HCT116 (cell line): Measurements from ENCODE around the gene SLC4A7. TPM values are rescaled to one million over a fixed set of nuclear protein-coding genes. Genes with fewer than 3 reads are reported as not detected.

Experiments used
- ATAC-seq: fragments of 200-7000 bp; cut with Tn5 transposase; 2 replicates; pipeline ENCODE4 v1.9.1; 2020; ENCODE audit warnings: mild to moderate bottlenecking, moderate library complexity
- BruUV-seq: library from RNA; stranded (reverse); fragments of 400-500 nt; replicated peaks from 2 replicates; lab custom pipeline; 2021; lab: Mats Ljungman, UMichigan
- CTCF ChIA-PET: fragments of 300-600 bp; sonication (Branson Sonifier 250); formaldehyde crosslinking; loops from one replicate; lab custom pipeline; 2021; ENCODE audit warnings: antibody characterized with exemption; lab: Charles Lee
- POLR2A ChIA-PET: fragments of 300-600, 350-600 bp; sonication (Branson Sonifier 250); formaldehyde crosslinking; loops from one replicate; lab custom pipeline; 2021; ENCODE audit warnings: antibody characterized with exemption; lab: Charles Lee
- RAD21 ChIA-PET, 2 experiments: fragments of 300-600 bp; sonication (Branson Sonifier 250); formaldehyde crosslinking; loops; one replicate each; lab custom pipeline; 2023; ENCODE audit warnings: low total read pairs in 2 of 2; ENCODE audit not compliant: uncharacterized antibody in 2 of 2, unreplicated experiment in 2 of 2, low non-redundant PET in 1 of 2; lab: Charles Lee
- DNase-seq: peaks from one replicate; pipeline ENCODE4 v3.0.0-alpha.2; 2010; ENCODE audit warnings: low read depth, low spot score
- H2AFZ ChIP-seq: fragments of 200-600 bp; shearing (Covaris generic), sonication (generic); 2 replicates; pipeline ENCODE4 v1.6.1; 2017; ENCODE audit warnings: low read depth, mixed run types, mixed read lengths, antibody characterized with exemption, low read length; ENCODE audit not compliant: poor library complexity, severe bottlenecking
- H3K27ac ChIP-seq: 2 replicates; pipeline ENCODE4 v1.5.1; 2012; ENCODE audit warnings: low read depth, low read length
- H3K27me3 ChIP-seq: fragments of 200-600 bp; sonication (generic); 2 replicates; pipeline ENCODE4 v1.6.1; 2016; ENCODE audit warnings: mixed run types, low read length, mixed read lengths; ENCODE audit not compliant: insufficient read depth
- H3K36me3 ChIP-seq, 2 experiments: fragments of 200-500 bp in 1 of 2; fragments of 200-600 bp in 1 of 2; sonication (Bioruptor generic) in 1 of 2; sonication (generic) in 1 of 2; 2 replicates each; pipeline versions ENCODE4 v1.5.1 to v1.6.1; 2014 to 2016; ENCODE audit warnings: low read length in 2 of 2, inconsistent platforms in 1 of 2, mixed read lengths in 1 of 2, mixed run types in 1 of 2; ENCODE audit not compliant: insufficient read depth in 2 of 2, control insufficient read depth in 1 of 2
- H3K4me1 ChIP-seq, 2 experiments: fragments of 200-600 bp in 1 of 2; sonication (generic) in 1 of 2; 2 replicates each; pipeline versions ENCODE4 v1.5.1 to v1.6.1; 2012 to 2017; ENCODE audit warnings: low read length in 2 of 2, inconsistent platforms in 1 of 2, mild to moderate bottlenecking in 1 of 2, mixed read lengths in 1 of 2, mixed run types in 1 of 2, moderate library complexity in 1 of 2; ENCODE audit not compliant: insufficient read depth in 2 of 2, control insufficient read depth in 1 of 2
- H3K4me2 ChIP-seq: fragments of 200-600 bp; sonication (generic); 2 replicates; pipeline ENCODE4 v1.6.1; 2017; ENCODE audit warnings: mixed run types, low read length, mixed read lengths
- H3K4me3 ChIP-seq, 2 experiments: fragments of 200-600 bp in 1 of 2; sonication (generic) in 1 of 2; replicated peaks in 1 of 2; 2 replicates each; pipeline ENCODE4 v1.5.1; 2011 to 2016; ENCODE audit warnings: low read length in 2 of 2, control low read depth in 1 of 2, low read depth in 1 of 2, mild to moderate bottlenecking in 1 of 2, mixed read lengths in 1 of 2, mixed run types in 1 of 2
- H3K79me2 ChIP-seq: fragments of 200-600 bp; sonication (generic); 2 replicates; pipeline ENCODE4 v1.6.1; 2017; ENCODE audit warnings: mild to moderate bottlenecking, mixed run types, low read length, moderate library complexity, mixed read lengths; ENCODE audit not compliant: insufficient read depth
- H3K9ac ChIP-seq: fragments of 200-600 bp; sonication (generic); 2 replicates; pipeline ENCODE4 v1.6.1; 2016; ENCODE audit warnings: low read length, mixed read lengths
- H3K9me2 ChIP-seq: fragments of 200-600 bp; sonication (generic), shearing (Covaris generic); 2 replicates; pipeline ENCODE4 v1.6.1; 2017; ENCODE audit warnings: mixed run types, mild to moderate bottlenecking, moderate library complexity; ENCODE audit not compliant: insufficient read depth
- H3K9me3 ChIP-seq, 2 experiments: fragments of 200-500 bp in 1 of 2; fragments of 200-600 bp in 1 of 2; sonication (Bioruptor generic) in 1 of 2; sonication (generic) in 1 of 2; 2 replicates each; pipeline ENCODE4 v1.6.1; 2014 to 2017; ENCODE audit warnings: low read length in 2 of 2, mixed read lengths in 2 of 2, inconsistent platforms in 1 of 2, low read depth in 1 of 2, mild to moderate bottlenecking in 1 of 2, mixed run types in 1 of 2, moderate library complexity in 1 of 2; ENCODE audit not compliant: control insufficient read depth in 1 of 2, insufficient read depth in 1 of 2
- H4K20me1 ChIP-seq: fragments of 200-600 bp; sonication (generic), shearing (Covaris generic); 2 replicates; pipeline ENCODE4 v1.6.1; 2017; ENCODE audit warnings: mixed run types, mild to moderate bottlenecking, moderate library complexity; ENCODE audit not compliant: insufficient read depth
- CBX3 ChIP-seq: IDR thresholded peaks from 2 replicates; pipeline ENCODE4 v1.6.1; 2012; ENCODE audit warnings: low read depth
- CEBPB ChIP-seq: IDR thresholded peaks from 2 replicates; pipeline ENCODE4 v1.6.1; 2012; ENCODE audit warnings: low read depth
- EGR1 ChIP-seq: IDR thresholded peaks from 2 replicates; pipeline ENCODE4 v1.6.1; 2012; ENCODE audit warnings: low read depth
- ELF1 ChIP-seq: IDR thresholded peaks from 2 replicates; pipeline ENCODE4 v1.6.1; 2012; ENCODE audit warnings: low read depth, borderline replicate concordance
- EZH2 ChIP-seq: fragments of 200-600 bp; sonication (generic); IDR thresholded peaks from 2 replicates; pipeline ENCODE4 v1.6.1; 2017; ENCODE audit warnings: antibody characterized with exemption, mixed run types
- EZH2phosphoT487 ChIP-seq: fragments of 200-600 bp; IDR thresholded peaks from 2 replicates; pipeline ENCODE4 v1.6.1; 2018; ENCODE audit warnings: antibody characterized with exemption, borderline replicate concordance
- FOSL1 ChIP-seq: IDR thresholded peaks from 2 replicates; pipeline ENCODE4 v1.6.1; 2012; ENCODE audit warnings: low read depth
- POLR2A ChIP-seq: IDR thresholded peaks from 2 replicates; pipeline ENCODE4 v1.7.0; 2011; ENCODE audit warnings: borderline replicate concordance; ENCODE audit not compliant: insufficient read depth, insufficient read length; ENCODE audit errors: extremely low read depth
- POLR2AphosphoS5 ChIP-seq: IDR thresholded peaks from 2 replicates; pipeline ENCODE4 v1.6.1; 2011; ENCODE audit warnings: mild to moderate bottlenecking, low read depth, low read length, moderate library complexity
- SRF ChIP-seq: IDR thresholded peaks from 2 replicates; pipeline ENCODE4 v1.6.1; 2012; ENCODE audit warnings: low read depth
- TCF7L2 ChIP-seq: IDR thresholded peaks from 2 replicates; pipeline ENCODE4 v1.7.0; 2011; ENCODE audit warnings: borderline replicate concordance, inconsistent platforms; ENCODE audit not compliant: insufficient read depth, insufficient read length; ENCODE audit errors: extremely low read depth
- YY1 ChIP-seq: IDR thresholded peaks from 2 replicates; pipeline ENCODE4 v1.6.1; 2011; ENCODE audit warnings: low read length, low read depth, moderate library complexity, mild to moderate bottlenecking; ENCODE audit not compliant: insufficient replicate concordance; ENCODE audit errors: extremely low read depth
- ZNF274 ChIP-seq: fragments of 200-500 bp; sonication (Bioruptor generic); IDR thresholded peaks from 2 replicates; pipeline ENCODE4 v1.6.1; 2014; ENCODE audit warnings: mild to moderate bottlenecking, low read depth, low read length, inconsistent platforms
- intact Hi-C: fragments of 100-400 bp; cut with micrococcal nuclease; formaldehyde crosslinking; loops from 2 replicates; pipeline ENCODE4 v1.10.0; 2022
- total RNA-seq: library from RNA; stranded (reverse); gene quantifications from one replicate; pipeline ENCODE4 v1.2.1, GENCODE V29; 2021; ENCODE audit not compliant: unreplicated experiment
- TF ChIP-seq, protein P1 (sequence below): IDR thresholded peaks from 2 replicates; pipeline ENCODE4 v1.6.1; 2012
- TF ChIP-seq, protein P2 (sequence below): IDR thresholded peaks from 2 replicates; pipeline ENCODE4 v1.6.1; 2011; ENCODE audit warnings: mild to moderate bottlenecking, low read length, moderate library complexity; ENCODE audit not compliant: insufficient replicate concordance; ENCODE audit errors: extremely low read depth
- TF ChIP-seq, protein P3 (sequence below): IDR thresholded peaks from 2 replicates; pipeline ENCODE4 v1.6.1; 2012; ENCODE audit warnings: low read depth
- TF ChIP-seq, protein P4 (sequence below), 3 experiments: fragments of 200-600 bp in 1 of 3; sonication (generic) in 1 of 3; IDR thresholded peaks in 2 of 3; conservative IDR thresholded peaks in 1 of 3; 2 replicates each; pipeline ENCODE4 v1.5.1; 2012 to 2017; ENCODE audit warnings: low read depth in 2 of 3, low read length in 2 of 3, antibody characterized with exemption in 1 of 3, borderline replicate concordance in 1 of 3, control low read depth in 1 of 3, mild to moderate bottlenecking in 1 of 3, mixed read lengths in 1 of 3, mixed run types in 1 of 3, moderate library complexity in 1 of 3; ENCODE audit not compliant: insufficient read depth in 1 of 3

Gene SLC4A7
- total RNA-seq, 1 experiment from 2014 or later: 37.6 TPM

DNA sequence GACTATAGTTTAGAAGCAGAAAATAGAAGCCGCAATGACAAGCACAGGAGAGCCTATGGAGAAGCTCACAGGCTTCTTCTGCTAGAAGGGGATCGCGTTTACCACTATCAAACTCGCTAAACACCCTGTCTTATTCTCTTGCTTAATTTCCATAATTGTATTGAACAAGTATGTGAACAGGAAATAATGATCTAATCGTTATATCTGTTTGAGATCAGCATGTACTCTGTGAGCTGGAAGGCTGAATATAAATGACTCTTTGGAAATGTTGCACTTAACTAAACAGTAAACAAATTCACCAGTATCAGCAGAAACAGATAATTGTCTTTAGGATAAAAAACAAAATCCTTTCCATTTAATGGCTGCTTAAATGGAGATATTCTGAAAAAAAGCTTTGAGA, 130.0 kb downstream of the SLC4A7 start:
- intact Hi-C loops: no loop called here
- H3K79me2 ChIP-seq: no peaks in the 10 kb centered on the region
- ChIA-PET CTCF (no interaction called here), POLR2A (no interaction called here), RAD21 (no interaction called here)
- ATAC-seq (no peak), DNase-seq (no peak)
- no peaks in the 10 kb centered on the region for H3K9me2 ChIP-seq
- H4K20me1 ChIP-seq: no peaks in the 10 kb centered on the region
- H3K4me2 ChIP-seq: no peak overlapping the region
- no peaks in the 10 kb centered on the region for H3K27me3 ChIP-seq
- BruUV-seq: no TSS peak
- no peak overlapping the region for H3K4me3 ChIP-seq
- no peak overlapping the region for H3K9ac ChIP-seq
- no peaks in the 10 kb centered on the region for H3K36me3 ChIP-seq
- H3K9me3 ChIP-seq: no peaks in the 10 kb centered on the region
- no peaks in the 10 kb centered on the region for H3K4me1 ChIP-seq
- no peak overlapping the region for H3K27ac ChIP-seq
- TF ChIP-seq EZH2: no peak
- no peak for TF ChIP-seq FOSL1
- no peak for TF ChIP-seq POLR2A
- no peak for TF ChIP-seq SRF
- no peak for TF ChIP-seq ZNF274
- TF ChIP-seq, protein P1, sequence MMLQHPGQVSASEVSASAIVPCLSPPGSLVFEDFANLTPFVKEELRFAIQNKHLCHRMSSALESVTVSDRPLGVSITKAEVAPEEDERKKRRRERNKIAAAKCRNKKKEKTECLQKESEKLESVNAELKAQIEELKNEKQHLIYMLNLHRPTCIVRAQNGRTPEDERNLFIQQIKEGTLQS: no peak
- TF ChIP-seq, protein P2, sequence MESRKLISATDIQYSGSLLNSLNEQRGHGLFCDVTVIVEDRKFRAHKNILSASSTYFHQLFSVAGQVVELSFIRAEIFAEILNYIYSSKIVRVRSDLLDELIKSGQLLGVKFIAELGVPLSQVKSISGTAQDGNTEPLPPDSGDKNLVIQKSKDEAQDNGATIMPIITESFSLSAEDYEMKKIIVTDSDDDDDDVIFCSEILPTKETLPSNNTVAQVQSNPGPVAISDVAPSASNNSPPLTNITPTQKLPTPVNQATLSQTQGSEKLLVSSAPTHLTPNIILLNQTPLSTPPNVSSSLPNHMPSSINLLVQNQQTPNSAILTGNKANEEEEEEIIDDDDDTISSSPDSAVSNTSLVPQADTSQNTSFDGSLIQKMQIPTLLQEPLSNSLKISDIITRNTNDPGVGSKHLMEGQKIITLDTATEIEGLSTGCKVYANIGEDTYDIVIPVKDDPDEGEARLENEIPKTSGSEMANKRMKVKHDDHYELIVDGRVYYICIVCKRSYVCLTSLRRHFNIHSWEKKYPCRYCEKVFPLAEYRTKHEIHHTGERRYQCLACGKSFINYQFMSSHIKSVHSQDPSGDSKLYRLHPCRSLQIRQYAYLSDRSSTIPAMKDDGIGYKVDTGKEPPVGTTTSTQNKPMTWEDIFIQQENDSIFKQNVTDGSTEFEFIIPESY: no peak
- no peak for TF ChIP-seq ELF1
- TF ChIP-seq TCF7L2: no peak
- TF ChIP-seq CBX3: no peak
- TF ChIP-seq EGR1: no peak
- TF ChIP-seq YY1: no peak
- no peak for TF ChIP-seq POLR2AphosphoS5
- TF ChIP-seq, protein P3, sequence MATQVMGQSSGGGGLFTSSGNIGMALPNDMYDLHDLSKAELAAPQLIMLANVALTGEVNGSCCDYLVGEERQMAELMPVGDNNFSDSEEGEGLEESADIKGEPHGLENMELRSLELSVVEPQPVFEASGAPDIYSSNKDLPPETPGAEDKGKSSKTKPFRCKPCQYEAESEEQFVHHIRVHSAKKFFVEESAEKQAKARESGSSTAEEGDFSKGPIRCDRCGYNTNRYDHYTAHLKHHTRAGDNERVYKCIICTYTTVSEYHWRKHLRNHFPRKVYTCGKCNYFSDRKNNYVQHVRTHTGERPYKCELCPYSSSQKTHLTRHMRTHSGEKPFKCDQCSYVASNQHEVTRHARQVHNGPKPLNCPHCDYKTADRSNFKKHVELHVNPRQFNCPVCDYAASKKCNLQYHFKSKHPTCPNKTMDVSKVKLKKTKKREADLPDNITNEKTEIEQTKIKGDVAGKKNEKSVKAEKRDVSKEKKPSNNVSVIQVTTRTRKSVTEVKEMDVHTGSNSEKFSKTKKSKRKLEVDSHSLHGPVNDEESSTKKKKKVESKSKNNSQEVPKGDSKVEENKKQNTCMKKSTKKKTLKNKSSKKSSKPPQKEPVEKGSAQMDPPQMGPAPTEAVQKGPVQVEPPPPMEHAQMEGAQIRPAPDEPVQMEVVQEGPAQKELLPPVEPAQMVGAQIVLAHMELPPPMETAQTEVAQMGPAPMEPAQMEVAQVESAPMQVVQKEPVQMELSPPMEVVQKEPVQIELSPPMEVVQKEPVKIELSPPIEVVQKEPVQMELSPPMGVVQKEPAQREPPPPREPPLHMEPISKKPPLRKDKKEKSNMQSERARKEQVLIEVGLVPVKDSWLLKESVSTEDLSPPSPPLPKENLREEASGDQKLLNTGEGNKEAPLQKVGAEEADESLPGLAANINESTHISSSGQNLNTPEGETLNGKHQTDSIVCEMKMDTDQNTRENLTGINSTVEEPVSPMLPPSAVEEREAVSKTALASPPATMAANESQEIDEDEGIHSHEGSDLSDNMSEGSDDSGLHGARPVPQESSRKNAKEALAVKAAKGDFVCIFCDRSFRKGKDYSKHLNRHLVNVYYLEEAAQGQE: no peak
- TF ChIP-seq, protein P4, sequence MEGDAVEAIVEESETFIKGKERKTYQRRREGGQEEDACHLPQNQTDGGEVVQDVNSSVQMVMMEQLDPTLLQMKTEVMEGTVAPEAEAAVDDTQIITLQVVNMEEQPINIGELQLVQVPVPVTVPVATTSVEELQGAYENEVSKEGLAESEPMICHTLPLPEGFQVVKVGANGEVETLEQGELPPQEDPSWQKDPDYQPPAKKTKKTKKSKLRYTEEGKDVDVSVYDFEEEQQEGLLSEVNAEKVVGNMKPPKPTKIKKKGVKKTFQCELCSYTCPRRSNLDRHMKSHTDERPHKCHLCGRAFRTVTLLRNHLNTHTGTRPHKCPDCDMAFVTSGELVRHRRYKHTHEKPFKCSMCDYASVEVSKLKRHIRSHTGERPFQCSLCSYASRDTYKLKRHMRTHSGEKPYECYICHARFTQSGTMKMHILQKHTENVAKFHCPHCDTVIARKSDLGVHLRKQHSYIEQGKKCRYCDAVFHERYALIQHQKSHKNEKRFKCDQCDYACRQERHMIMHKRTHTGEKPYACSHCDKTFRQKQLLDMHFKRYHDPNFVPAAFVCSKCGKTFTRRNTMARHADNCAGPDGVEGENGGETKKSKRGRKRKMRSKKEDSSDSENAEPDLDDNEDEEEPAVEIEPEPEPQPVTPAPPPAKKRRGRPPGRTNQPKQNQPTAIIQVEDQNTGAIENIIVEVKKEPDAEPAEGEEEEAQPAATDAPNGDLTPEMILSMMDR (IDR thresholded peaks at IDR 0.05 in 2 of 3, conservative IDR thresholded peaks at IDR 0.05 in 1 of 3; ENCODE audit: borderline replicate concordance in 1 of 3, insufficient read depth in 1 of 3, low read depth in 2 of 3, low read length in 2 of 3): no peak
- TF ChIP-seq EZH2phosphoT487: no peak
- TF ChIP-seq CEBPB: no peak
- no peak overlapping the region for H2AFZ ChIP-seq
